ENCODE results near the gene AGBL4. TPM values are rescaled to one million over a fixed set of nuclear protein-coding genes. Genes with fewer than 3 reads are reported as not detected.

Gene AGBL4
- total RNA-seq, 1 donor from 2014 or later = under 0.01 TPM

DNA sequence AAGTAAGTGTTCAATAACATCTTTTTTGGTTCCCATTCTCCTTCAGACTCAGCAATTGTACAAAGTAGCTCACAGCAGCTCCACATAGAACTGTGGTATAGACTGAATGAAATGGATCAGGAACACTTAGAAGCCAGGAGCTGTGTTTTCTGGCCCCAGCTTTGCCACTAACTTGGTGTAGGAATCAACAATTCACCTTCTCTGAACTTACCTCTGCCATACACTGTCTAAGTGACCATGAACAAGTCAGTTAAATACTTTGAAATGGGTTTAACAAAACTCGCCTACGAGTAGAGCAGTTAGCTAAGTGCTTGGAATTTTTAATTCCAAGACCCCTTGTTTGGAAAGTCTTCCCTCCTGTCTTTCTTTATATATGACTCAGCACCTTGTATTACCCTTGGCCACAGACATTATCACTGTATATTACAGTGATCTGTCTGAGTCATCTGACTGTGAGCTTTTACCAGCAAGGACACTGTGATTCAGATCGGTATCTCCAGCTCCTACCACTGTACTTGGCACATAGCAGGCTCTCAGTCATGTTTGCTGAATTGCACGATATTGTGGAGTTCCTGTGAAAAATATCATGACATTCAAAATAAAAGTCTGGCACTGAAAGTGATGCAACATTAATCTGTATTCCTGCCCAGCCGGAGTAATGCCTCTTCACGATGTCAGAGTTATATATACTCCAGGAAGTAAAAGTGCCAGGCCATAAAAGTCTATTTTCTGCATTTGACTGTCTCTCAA is 1145.4 kb downstream of the AGBL4 start:
- Histone ChIP-seq H3K27ac (ENCODE audit: low read depth, low read length) (no peak overlapping the region), H3K27me3 (ENCODE audit: control insufficient read depth in 3 of 3, insufficient read depth in 3 of 3, low read length in 3 of 3) (peaks cover 0 to 2% (median 2%) of the 10 kb centered on the region in 3 donors), H3K9me3 (ENCODE audit: control insufficient read depth in 3 of 3, low read length in 3 of 3) (no peaks in the 10 kb centered on the region), H3K4me1 (ENCODE audit: control insufficient read depth in 3 of 3, insufficient read depth in 3 of 3, low read length in 3 of 3) (no peaks in the 10 kb centered on the region), H3K36me3 (ENCODE audit: control insufficient read depth in 3 of 3, insufficient read depth in 3 of 3, low read length in 3 of 3) (no peaks in the 10 kb centered on the region), H3K4me3 (ENCODE audit: low read length in 3 of 3) (no peak overlapping the region), H3K9ac (ENCODE audit: low read depth in 1 of 3, low read length in 3 of 3) (no peak overlapping the region)

DNA sequence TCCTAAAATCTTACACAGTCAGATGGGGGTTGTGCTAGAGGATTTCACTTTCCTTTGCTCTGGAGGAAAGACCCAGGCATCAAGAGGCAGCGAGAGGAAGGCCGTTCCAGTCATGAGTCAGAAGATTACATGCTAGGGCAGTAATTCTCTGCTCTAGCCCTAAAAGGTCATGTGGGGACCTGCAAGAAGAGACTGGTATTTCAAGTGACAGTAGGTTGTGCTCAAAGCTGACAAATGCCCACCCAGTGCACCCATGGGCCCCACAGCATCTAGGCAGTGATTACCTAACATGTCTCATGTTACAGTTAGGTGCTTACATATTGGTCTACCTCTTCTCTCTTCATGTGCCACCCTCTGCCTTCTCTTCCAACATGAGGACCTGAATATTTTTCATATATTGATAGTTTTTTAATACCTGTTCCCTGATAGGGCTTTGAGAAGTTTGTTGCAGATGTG is 1147.4 kb downstream of the AGBL4 start:
- Histone ChIP-seq H3K27me3 (ENCODE audit: control insufficient read depth in 3 of 3, insufficient read depth in 3 of 3, low read length in 3 of 3) (peaks cover 0 to 6% (median 4%) of the 10 kb centered on the region in 3 donors), H3K4me1 (ENCODE audit: control insufficient read depth in 3 of 3, insufficient read depth in 3 of 3, low read length in 3 of 3) (no peaks in the 10 kb centered on the region), H3K9ac (ENCODE audit: low read depth in 1 of 3, low read length in 3 of 3) (no peak overlapping the region), H3K9me3 (ENCODE audit: control insufficient read depth in 3 of 3, low read length in 3 of 3) (no peaks in the 10 kb centered on the region), H3K4me3 (ENCODE audit: low read length in 3 of 3) (no peak overlapping the region), H3K36me3 (ENCODE audit: control insufficient read depth in 3 of 3, insufficient read depth in 3 of 3, low read length in 3 of 3) (no peaks in the 10 kb centered on the region), H3K27ac (ENCODE audit: low read depth, low read length) (no peak overlapping the region)

DNA sequence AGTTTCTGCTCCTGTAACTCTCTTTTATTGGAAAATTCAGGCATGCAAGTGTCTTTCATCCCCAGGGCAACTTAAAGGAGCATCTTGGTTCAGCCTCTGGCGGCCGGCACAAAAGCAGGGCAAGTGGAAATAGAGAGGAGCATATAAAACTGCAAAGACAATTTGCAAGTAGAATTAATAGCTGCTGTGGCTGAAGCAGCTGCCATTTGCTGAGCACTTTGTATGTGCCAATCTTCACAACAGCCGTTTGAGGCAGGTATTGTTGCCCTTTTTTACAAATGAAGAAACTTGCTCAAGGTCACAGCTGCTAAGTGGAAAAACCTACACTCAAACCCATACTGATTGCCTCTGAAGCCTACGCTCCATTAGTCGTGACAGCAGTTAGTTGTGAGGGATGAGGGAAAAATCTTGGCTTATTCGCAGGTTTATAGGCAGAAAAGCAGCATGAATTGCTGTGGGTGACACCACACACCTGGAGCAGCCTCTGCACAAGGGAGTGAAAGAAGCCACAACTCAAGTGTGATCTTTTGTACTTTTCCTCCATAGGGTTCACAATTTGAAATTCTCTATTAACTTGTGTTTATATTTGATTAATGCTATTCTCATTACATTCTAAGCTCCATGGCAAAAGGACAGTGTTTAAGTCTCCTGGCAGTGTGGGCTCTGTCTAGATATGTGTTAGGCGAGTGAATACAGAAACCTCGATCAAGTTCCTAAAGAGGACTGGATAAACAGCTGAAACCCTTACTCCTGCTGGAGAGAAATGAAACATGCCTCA is 1148.0 kb downstream of the AGBL4 start:
- Histone ChIP-seq H3K27me3 (ENCODE audit: control insufficient read depth in 3 of 3, insufficient read depth in 3 of 3, low read length in 3 of 3) (peaks cover 0 to 6% (median 4%) of the 10 kb centered on the region in 3 donors), H3K4me1 (ENCODE audit: control insufficient read depth in 3 of 3, insufficient read depth in 3 of 3, low read length in 3 of 3) (no peaks in the 10 kb centered on the region), H3K27ac (ENCODE audit: low read depth, low read length) (no peak overlapping the region), H3K4me3 (ENCODE audit: low read length in 3 of 3) (no peak overlapping the region), H3K36me3 (ENCODE audit: control insufficient read depth in 3 of 3, insufficient read depth in 3 of 3, low read length in 3 of 3) (no peaks in the 10 kb centered on the region), H3K9me3 (ENCODE audit: control insufficient read depth in 3 of 3, low read length in 3 of 3) (no peaks in the 10 kb centered on the region), H3K9ac (ENCODE audit: low read depth in 1 of 3, low read length in 3 of 3) (no peak overlapping the region)

GRCh38 chr1:48873944-48874343 is 1149.8 kb downstream of the AGBL4 start:
- Histone ChIP-seq H3K9ac (ENCODE audit: low read depth in 1 of 3, low read length in 3 of 3) (no peak overlapping the region), H3K27ac (ENCODE audit: low read depth, low read length) (no peak overlapping the region)

GRCh38 chr1:48870596-48870995 is 1153.2 kb downstream of the AGBL4 start:
- Histone ChIP-seq H3K27ac (ENCODE audit: low read depth, low read length) (no peak overlapping the region), H3K4me1 (ENCODE audit: control insufficient read depth in 3 of 3, insufficient read depth in 3 of 3, low read length in 3 of 3) (no peaks in the 10 kb centered on the region), H3K9me3 (ENCODE audit: control insufficient read depth in 3 of 3, low read length in 3 of 3) (no peaks in the 10 kb centered on the region), H3K36me3 (ENCODE audit: control insufficient read depth in 3 of 3, insufficient read depth in 3 of 3, low read length in 3 of 3) (no peaks in the 10 kb centered on the region), H3K4me3 (ENCODE audit: low read length in 3 of 3) (no peak overlapping the region), H3K27me3 (ENCODE audit: control insufficient read depth in 3 of 3, insufficient read depth in 3 of 3, low read length in 3 of 3) (peaks cover 0 to 4% (median 3%) of the 10 kb centered on the region in 3 donors), H3K9ac (ENCODE audit: low read depth in 1 of 3, low read length in 3 of 3) (no peak overlapping the region)

More at GRCh38 chr1:48873944-48874343, 1149.8 kb downstream of the AGBL4 start:
- Histone ChIP-seq H3K9me3 (ENCODE audit: control insufficient read depth in 3 of 3, low read length in 3 of 3) (no peaks in the 10 kb centered on the region), H3K4me3 (ENCODE audit: low read length in 3 of 3) (no peak overlapping the region), H3K27me3 (ENCODE audit: control insufficient read depth in 3 of 3, insufficient read depth in 3 of 3, low read length in 3 of 3) (peaks cover 0 to 4% (median 3%) of the 10 kb centered on the region in 3 donors), H3K4me1 (ENCODE audit: control insufficient read depth in 3 of 3, insufficient read depth in 3 of 3, low read length in 3 of 3) (no peaks in the 10 kb centered on the region), H3K36me3 (ENCODE audit: control insufficient read depth in 3 of 3, insufficient read depth in 3 of 3, low read length in 3 of 3) (no peaks in the 10 kb centered on the region)

GRCh38 chr1:48869116-48869893 is 1154.4 kb downstream of the AGBL4 start:
- no peaks in the 10 kb centered on the region for H3K9me3 ChIP-seq (ENCODE audit: control insufficient read depth in 3 of 3, low read length in 3 of 3)
- no peaks in the 10 kb centered on the region for H3K4me1 ChIP-seq (ENCODE audit: control insufficient read depth in 3 of 3, insufficient read depth in 3 of 3, low read length in 3 of 3)
- no peak overlapping the region for H3K4me3 ChIP-seq (ENCODE audit: low read length in 3 of 3)
- H3K27me3 ChIP-seq (ENCODE audit: control insufficient read depth in 3 of 3, insufficient read depth in 3 of 3, low read length in 3 of 3) = peaks cover 0 to 4% (median 3%) of the 10 kb centered on the region in 3 donors
- H3K27ac ChIP-seq (ENCODE audit: low read depth, low read length) = no peak overlapping the region
- no peaks in the 10 kb centered on the region for H3K36me3 ChIP-seq (ENCODE audit: control insufficient read depth in 3 of 3, insufficient read depth in 3 of 3, low read length in 3 of 3)
- no peak overlapping the region for H3K9ac ChIP-seq (ENCODE audit: low read depth in 1 of 3, low read length in 3 of 3)

DNA sequence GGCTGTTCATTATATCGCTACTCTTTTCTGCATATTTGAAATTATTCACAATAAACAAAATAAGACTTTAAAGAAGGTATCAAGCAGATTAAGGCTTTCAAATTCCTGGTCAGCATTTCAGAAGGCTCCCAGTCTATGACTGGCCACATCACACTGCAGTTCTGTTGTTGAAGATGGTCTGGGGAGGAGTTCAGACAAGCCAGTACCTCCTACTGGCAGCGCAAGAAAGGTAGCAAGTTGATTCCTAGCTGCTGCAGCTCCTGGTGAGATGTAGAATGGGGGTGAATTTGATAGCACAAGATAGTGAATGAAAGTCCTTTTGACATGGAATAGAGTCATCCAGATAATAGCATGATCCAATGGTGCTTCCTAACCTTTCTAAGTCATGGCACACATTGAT is 1158.8 kb downstream of the AGBL4 start:
- Histone ChIP-seq H3K9ac (ENCODE audit: low read depth in 1 of 3, low read length in 3 of 3) (no peak overlapping the region), H3K27me3 (ENCODE audit: control insufficient read depth in 3 of 3, insufficient read depth in 3 of 3, low read length in 3 of 3) (no peaks in the 10 kb centered on the region)

GRCh38 chr1:48859456-48859855 is 1164.3 kb downstream of the AGBL4 start:
- Histone ChIP-seq H3K9ac (ENCODE audit: low read depth in 1 of 3, low read length in 3 of 3) (no peak overlapping the region), H3K9me3 (ENCODE audit: control insufficient read depth in 3 of 3, low read length in 3 of 3) (peaks cover 0 to 6% (median 0%) of the 10 kb centered on the region in 3 donors), H3K36me3 (ENCODE audit: control insufficient read depth in 3 of 3, insufficient read depth in 3 of 3, low read length in 3 of 3) (no peaks in the 10 kb centered on the region), H3K4me1 (ENCODE audit: control insufficient read depth in 3 of 3, insufficient read depth in 3 of 3, low read length in 3 of 3) (no peaks in the 10 kb centered on the region), H3K4me3 (ENCODE audit: low read length in 3 of 3) (no peak overlapping the region), H3K27ac (ENCODE audit: low read depth, low read length) (no peak overlapping the region), H3K27me3 (ENCODE audit: control insufficient read depth in 3 of 3, insufficient read depth in 3 of 3, low read length in 3 of 3) (no peaks in the 10 kb centered on the region)

More for the DNA sequence above, 1158.8 kb downstream of the AGBL4 start:
- no peaks in the 10 kb centered on the region for H3K36me3 ChIP-seq (ENCODE audit: control insufficient read depth in 3 of 3, insufficient read depth in 3 of 3, low read length in 3 of 3)
- H3K4me1 ChIP-seq (ENCODE audit: control insufficient read depth in 3 of 3, insufficient read depth in 3 of 3, low read length in 3 of 3) = no peaks in the 10 kb centered on the region
- H3K27ac ChIP-seq (ENCODE audit: low read depth, low read length) = no peak overlapping the region
- no peak overlapping the region for H3K4me3 ChIP-seq (ENCODE audit: low read length in 3 of 3)
- H3K9me3 ChIP-seq (ENCODE audit: control insufficient read depth in 3 of 3, low read length in 3 of 3) = peaks cover 0 to 6% (median 0%) of the 10 kb centered on the region in 3 donors

DNA sequence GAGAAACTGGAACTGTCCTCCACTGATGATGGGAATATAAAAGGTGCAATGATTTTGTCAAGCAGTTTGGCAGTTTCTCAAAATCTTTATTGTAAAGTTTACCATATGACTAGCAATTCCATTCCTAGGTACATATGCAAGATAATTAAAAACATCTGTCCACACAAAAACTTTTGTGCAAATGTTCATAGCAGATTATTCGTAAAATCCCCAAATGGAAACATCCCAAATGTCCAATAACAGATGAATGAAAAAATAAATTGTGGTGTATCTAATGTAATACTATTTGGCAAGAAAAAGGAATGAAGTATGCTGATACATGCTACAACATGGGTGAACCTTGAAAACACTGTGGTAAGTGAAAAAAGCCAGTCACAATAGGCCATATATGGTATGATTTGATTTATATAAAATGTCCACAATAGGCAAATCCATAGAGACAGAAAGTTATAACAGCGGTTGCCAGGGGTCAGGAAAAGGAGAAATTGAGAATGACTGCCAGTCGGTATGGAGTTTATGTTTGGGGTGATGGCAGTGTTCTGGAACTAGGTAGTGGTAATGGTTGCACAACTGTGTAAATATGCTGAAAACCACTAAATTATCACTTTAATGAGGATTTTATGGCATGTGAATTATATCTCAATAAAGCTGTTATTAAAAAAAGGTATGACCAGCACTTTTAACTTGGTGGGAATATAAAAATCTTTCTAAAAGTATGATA is 1165.4 kb downstream of the AGBL4 start:
- Histone ChIP-seq H3K9me3 (ENCODE audit: control insufficient read depth in 3 of 3, low read length in 3 of 3) (peaks cover 0 to 6% (median 0%) of the 10 kb centered on the region in 3 donors), H3K4me3 (ENCODE audit: low read length in 3 of 3) (no peak overlapping the region), H3K4me1 (ENCODE audit: control insufficient read depth in 3 of 3, insufficient read depth in 3 of 3, low read length in 3 of 3) (no peaks in the 10 kb centered on the region), H3K27ac (ENCODE audit: low read depth, low read length) (no peak overlapping the region), H3K36me3 (ENCODE audit: control insufficient read depth in 3 of 3, insufficient read depth in 3 of 3, low read length in 3 of 3) (no peaks in the 10 kb centered on the region), H3K9ac (ENCODE audit: low read depth in 1 of 3, low read length in 3 of 3) (no peak overlapping the region), H3K27me3 (ENCODE audit: control insufficient read depth in 3 of 3, insufficient read depth in 3 of 3, low read length in 3 of 3) (no peaks in the 10 kb centered on the region)

All from skeletal muscle tissue (tissue), 4 donors.